ENCODE measurements around the gene PLA2G4F.
A peak's percentile ranks its signal among the peaks of the same experiment; 100 is the strongest.

Gene PLA2G4F

DNA sequence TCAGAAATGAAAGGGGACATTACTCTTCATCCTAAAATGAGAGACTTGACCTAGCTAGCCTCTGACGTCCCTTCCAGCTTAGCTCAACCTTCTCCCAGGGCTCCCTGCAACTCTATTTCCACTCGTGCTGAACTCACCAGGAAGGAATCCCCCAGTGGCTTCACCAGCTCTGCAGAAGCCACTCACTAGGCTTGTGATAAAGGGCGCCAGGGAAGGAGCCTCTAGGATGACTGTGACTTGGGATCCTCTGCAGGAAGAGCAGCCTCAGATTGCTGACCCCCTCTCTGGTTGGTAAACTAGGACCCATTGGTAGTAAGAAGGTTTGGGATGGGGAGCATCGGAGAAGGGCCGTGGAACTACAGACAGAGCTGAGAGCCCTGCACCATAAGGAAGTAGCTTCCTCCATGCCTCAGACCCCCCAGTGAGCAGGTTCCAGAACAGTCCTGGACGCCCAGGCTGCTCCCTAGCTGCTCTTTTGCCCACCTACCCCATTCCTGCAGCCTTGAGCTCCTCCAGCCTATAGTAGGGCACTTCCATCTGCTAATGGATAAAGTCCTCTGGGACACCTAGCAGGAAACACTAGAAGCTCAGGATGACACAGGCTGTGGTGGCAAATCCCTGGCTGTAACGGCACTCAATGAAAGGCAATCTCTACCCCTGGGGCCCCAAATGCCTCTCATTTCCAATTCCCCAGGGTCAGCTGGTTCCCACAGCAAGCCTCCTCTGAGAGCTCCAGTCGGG, 26.0 kb downstream of the PLA2G4F start:
- no peak for DNase-seq

DNA sequence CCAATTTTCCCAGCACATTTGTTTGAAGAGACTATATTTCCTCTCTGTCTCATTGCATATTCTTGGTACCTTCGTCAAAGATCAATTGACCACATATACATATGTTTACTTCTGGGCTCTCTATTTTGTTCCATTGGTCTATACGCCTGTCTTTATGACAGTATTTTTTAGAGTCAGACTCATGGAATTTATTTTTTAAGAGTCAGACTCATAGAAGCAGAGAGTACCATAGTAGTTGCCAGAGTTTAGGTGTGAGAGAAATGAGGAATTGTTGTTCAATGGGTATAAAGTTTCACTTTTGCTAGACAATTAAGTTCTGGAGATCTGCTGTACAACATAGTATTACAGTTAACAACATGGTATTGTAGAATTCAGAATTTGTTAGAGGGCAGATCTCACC, 27.1 kb downstream of the PLA2G4F start:
- DNase-seq, result no peak

DNA sequence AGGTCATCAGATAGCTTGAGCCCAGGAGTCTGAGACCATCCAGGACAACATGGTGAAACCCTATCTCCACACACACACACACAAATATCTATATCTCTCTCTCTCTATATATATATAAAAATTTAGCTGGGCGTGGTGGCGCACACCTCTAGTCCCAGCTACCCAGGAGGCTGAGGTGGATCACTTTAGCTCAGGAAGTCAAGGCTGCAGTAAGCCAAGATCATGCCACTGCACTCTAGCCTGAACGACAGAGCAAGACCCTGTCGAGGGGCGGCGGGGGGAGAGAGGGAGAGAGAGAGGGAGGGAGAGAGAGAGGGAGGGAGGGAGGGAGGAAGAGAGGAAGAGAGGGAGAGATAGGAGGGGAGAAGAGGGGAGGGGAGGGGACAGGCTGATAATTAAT, 28.0 kb downstream of the PLA2G4F start:
- DNase-seq, result no peak

DNA sequence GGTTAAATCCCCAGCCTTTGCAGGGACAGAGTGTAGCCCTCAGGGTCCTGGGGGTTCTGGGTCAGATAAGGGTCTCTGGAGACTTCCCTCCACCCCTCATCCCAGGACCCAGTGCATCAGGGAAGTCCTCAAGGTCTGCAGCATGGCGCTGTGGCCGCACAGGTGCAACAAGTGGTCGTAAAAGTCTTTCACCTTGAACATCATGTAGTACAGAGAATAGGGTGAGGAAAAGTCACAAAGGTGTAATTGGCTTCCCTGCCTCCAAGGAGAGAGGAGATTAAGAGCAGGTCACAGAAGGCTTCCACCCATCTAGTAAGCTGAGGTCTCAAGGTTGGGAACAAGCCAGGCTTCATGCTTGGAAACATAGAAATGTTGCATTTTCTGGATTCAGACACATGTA, 32.9 kb downstream of the PLA2G4F start:
- DNase-seq, result no peak

DNA sequence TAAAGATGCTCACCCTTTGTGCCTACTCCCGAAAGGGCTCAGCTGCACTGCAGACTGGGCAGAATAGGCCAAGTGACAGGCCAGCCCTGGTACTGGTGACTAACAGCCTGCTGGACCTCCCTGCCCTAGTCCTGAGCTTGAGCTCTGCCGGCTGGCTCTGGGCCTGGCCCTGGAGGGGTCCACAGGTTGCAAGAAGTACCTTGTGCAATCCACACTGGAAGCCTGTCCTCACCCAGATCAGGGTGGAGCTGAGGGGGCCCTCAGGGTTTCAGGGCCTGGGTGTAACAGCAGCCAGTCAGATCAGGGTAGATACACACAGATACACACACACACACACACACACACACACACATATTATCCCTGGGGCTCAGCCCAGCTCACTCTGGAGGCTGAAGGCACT, 34.8 kb downstream of the PLA2G4F start:
- no peak for DNase-seq

DNA sequence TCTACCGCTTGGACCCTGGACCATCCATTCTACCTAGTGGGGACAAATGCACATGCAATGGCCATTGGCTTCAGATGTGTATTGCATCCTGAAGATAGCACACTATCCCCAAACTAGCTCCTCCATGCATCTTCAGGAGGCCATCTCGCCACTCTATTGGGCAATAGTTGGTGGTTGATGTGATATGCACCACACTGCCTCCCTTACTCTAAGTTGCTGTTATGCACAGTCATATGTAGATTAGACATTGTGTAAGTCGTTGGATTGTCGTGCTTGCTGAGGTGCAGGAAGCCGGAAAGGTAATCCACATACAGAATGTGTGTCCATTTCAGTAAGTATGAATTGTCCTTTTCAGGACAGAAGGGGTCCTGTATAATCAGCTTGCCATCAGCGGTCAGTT, 35.4 kb downstream of the PLA2G4F start:
- no peak for DNase-seq

DNA sequence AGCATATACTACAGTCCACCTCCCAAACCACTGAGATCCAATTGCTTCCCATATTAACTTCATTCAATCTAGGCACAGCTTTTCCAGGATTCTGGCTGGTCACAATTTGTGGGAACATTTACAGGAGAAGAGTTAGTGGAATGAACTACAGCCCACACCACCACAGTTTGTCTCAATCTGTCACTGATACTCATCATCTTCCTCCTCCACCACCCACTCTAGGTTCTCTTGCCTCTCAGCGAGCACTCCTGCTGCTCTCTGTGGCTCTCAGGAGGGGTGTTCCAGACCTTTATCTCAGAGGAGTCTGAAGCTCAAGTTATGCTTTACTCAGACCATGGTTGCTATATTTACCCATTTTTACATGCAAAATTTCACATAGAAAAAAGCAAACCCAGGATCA, 36.2 kb downstream of the PLA2G4F start:
- DNase-seq, result no peak

DNA sequence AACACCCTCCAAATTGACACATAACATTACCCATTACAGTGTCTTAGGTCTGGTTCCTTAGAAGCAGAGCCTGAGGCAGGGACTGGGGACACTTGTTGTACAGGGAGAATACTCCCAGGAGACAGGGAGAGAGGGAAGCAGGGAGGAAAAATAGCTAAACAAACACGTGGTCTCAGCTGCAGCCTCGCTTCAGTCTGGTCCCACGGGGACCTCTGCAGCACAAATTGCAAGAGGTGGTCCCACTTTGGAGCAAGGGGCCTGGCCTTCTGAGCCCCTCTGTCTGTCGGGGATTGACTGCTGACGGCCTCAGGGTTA, 37.0 kb downstream of the PLA2G4F start:
- no peak for DNase-seq

DNA sequence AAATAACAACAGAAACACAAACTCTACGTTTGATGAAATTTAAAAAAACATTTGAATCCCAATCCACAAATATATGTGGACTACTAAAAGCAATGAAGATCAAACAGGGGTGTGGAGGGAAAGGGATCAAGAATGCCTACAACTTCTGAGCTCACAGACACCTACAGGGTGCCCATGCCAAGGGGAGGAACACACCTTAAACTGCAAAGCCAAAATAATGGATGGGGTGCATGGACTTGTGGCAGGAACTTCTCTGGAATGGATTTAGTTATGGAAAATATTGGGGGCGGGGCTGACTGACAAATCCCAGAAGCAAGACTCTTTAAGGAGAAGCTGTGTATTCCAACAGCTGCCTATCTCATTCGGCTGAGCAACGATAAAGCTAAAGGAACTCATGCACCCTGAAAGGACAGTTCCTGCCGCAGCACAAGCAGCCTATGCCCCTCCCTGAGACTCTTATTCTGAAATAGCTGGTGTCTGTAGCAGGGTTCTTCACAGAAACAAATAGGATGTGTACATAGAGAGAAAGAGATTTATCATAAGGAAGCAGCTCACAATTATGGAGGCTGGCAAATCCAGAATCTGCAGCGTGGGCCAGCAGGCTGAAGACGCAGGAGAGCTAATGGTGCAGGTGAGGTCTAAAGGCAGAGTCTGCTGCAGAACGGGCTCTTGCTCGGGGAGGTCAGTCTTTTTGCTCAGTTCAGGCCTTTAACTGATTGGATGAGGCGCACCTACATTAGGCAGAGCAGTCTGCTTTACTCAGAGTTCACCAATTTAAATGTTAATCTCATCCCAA, 37.6 kb downstream of the PLA2G4F start:
- peak; percentile 3 for DNase-seq

DNA sequence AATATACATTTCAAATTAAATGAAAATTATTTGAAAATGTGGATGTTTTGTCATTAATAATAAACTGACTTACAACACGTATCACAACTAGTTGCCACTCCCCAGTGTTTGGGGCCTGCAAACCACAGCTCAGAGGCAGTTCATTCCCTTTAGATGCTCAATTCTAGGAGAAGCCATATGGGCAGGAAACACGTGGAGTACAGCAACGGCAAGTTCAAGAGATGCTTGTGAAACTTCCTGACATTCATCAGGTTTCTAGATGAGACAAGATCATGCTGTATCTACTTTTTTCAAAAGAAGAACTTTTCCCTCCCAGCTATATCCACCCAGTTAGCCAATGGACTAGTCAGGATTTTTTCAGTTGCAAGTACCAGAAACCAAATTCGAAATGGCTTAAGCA, 44.5 kb downstream of the PLA2G4F start:
- DNase-seq, result no peak

DNA sequence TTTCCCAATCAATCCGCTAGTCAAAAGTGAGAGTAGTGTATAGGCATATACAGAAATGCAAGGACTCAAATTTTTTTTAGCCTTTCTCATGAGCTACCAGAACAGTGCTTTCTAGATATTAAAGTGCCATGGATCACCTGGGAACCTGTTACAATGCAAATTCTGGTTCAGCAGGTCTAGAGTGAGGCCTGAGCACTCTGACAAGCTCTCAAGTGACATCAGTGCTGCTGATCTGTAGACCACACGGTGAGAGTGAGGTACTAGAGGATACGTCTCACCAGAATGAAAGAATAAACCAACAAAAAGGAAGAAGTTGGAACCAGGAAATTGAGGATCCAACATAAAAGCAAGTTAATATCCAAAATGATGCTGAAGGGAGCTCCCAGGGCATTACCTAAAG, 46.1 kb downstream of the PLA2G4F start:
- no peak for DNase-seq

DNA sequence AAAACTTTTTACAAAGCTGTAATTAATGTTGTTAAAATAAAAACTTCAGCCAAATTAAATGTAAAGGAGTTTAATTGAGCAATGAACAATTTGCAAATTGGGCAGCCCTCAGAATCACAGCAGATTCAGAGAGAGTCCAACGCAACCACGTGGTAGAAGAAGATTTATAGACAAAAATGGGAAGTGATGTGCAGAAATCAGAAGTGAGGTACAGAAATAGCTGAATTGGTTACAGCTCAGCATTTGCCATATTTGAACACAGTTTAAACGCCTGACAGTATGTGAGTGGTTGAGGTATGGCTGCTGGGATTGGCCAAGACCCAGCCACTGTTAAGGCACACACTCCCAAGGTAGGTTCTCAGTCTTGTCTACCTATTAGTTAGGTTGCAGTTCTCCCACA, 47.6 kb downstream of the PLA2G4F start:
- no peak for DNase-seq

DNA sequence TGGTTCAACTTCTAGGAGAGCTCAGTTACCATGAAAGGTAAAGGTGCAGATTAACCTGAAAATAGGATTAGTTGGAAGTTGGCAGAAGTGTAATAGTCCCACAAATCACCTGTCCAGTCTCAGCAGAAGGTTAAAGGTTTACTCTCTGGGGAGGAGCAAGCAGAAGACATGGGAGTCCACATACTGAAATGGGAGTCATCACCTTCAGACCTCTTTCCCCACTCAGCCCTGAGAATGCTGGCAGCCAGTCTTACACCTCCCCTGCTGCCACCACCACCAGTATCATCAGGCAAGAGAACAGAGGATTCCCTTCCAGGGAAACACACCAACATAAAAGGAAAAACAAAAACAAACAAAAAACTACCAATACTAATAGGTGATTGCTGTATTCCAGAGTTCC, 48.2 kb downstream of the PLA2G4F start:
- no peak for DNase-seq

DNA sequence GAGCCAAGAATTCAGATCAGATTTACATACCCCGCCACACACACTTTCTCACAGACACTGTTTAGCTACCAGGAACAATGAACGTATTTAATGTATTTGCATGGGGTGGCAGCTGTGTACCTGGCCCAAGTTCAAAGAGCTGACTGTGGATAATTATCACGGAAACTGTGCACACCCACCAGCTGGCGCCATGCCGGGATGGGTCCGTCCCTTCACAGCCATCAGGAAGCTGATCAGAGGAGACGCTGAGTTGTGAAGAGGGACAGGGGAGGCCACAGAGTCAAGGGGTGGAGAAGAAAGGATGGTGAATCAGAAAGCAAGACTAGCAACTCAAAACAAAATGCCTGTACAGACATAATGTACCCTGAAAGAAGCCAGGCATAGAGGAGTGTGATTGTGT, 49.0 kb downstream of the PLA2G4F start:
- peak; percentile 42 for DNase-seq

DNA sequence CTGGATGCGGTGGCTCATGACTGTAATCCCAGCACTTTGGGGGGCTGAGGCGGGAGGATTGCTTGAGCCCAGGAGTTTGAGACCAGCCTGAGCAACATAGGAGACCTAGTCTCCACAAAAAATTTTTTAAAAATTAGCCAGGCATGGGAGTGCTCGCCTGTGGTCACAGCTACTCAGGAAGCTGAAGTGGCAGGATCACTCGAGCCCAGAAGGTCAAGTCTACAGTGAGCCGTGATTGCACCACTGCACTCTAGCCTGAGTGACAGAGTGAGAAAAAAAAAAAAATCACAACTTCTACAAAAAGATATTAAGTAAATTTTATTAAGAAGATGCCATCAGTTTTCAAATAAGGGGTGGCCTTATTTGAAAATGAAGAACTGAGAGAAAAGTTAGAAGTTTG, 50.1 kb downstream of the PLA2G4F start:
- no peak for DNase-seq

DNA sequence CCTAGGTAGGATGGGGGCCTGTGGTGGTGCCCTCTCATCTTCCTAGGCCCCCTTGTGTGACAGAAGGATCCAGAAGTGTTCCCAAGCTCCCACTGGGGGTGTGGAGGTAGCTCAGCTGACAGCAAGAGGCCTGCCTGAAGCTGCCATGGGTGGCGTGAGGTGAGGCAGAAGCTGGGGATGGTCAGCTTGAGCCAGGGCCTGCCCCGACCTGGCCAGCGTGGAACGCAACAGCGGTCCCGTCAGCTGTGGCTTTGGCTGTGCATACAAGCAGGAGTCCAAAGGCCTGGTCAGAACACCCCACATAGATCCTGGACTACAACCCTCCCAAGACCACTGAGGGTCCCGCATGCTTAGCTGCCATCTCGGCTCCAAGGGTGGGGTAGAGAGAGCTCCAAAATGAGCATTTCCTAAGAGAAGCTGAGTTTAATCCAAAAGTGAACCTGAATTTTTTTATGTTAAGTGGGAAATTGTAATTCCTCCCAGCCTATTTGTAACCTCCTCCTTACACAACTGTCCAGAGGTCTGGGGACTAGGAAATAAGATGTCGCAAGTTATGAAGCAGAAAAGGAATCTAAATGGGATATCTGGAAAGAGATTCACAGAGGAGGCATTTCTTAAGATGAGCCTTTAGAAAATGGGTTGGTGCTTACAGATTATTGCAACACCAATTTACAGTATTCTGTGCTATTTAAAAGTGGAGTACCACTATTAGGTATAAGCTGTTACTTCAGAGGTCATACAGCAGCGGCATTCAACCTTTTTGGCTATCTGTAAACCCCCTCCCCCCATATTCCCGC, 52.1 kb downstream of the PLA2G4F start:
- DNase-seq, result no peak

DNA sequence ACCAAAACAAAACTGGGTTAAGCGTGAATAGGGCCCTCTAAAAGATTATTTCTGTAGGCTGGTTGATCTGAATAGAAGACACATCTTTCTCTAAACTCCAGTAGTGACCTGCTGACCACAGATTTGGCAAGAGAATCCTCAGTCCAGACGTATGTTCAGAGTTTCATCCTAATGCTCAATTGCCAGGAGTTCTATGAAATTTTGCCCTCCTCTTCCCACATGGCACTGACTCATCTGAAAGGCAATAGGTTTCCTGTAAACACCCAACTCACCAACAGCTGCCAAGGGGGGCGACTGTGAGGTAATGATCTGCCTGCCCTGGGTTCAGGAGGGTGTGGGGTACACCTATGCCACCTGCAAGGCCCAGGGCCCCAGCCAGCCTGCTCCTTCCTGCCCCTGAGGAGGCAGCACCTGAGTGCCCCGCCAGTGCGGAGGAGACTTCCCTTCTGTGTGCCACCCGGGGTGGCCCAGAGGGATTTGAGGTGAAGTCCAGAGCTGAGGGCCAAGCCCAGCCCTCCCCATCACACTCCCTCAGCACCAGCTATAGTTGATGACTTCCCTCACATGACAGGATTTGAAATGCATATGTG, 53.7 kb downstream of the PLA2G4F start:
- DNase-seq, result no peak

DNA sequence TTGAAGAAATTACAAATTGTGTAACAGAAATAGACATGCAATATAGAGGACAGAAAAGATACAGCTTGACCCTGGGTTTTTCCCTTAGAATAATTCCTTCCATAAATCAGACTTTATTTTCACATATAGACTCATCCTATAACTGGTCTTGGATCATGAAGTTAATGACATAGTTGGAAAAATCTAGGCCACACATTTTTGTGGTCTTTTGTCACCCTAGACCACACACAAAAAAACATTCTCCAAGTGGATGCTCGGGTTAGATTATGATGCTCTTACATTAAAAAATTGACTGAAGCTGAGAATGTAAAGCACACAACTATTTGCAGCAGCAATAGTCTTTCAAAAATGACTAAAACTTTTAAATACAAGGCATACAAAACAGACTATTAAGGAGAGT, 54.6 kb downstream of the PLA2G4F start:
- DNase-seq, result no peak

DNA sequence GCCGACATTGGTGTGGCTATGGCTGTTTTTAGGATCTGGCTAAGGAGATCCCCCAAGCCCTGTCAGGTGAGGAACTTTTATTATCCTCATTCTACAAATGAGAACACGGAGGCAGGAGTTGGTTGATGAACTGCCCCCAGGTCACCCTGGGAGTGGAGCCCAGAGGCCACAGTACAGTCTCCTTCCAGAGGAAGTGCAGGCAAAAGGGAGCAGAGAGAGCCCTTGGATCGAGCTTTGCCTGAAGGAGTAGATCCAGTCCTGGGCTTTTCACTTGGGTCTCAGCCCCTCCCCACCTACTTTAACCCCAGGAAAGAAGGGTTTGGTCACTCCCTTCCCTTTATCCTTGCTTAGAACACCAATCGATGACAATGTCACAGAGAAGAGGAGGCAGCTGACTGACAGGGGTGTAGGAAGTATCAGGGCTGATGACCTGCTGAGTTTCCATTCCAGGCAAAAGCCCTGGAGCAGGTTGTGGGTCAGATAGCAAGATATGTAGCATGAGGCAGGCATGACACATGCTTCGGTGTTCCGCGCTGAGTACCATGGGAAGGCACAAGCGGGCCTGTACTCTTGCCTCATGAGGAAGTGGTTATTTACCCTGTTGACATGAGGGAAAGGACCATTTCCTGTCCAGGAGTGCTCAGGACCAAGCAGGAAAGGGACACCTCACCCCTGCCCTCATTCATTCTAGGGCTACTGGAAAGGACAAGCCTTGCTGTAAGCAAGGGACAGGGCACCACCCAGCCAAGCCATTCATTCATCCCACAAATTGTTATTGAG, 56.2 kb downstream of the PLA2G4F start:
- DNase-seq, result no peak

DNA sequence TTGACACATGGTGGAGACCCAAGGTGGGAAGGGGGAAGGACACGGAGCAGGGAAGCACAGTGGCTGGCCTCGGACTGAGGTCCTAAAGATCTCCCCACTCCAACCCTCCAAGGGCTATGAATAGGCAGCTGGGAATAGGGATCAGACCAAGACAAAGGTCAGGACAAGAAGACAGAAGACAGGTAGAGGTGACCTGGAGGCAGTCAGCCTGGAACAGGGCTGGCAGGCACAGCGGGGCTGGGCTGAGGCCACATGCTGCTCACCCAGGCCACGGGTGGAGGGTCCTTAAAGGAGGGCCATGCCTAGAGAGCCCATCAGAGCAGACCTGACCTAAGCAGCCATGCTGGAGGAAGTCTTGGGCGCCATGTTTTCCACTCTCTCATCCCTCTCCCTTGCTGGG, 59.4 kb downstream of the PLA2G4F start:
- no peak for DNase-seq

DNA sequence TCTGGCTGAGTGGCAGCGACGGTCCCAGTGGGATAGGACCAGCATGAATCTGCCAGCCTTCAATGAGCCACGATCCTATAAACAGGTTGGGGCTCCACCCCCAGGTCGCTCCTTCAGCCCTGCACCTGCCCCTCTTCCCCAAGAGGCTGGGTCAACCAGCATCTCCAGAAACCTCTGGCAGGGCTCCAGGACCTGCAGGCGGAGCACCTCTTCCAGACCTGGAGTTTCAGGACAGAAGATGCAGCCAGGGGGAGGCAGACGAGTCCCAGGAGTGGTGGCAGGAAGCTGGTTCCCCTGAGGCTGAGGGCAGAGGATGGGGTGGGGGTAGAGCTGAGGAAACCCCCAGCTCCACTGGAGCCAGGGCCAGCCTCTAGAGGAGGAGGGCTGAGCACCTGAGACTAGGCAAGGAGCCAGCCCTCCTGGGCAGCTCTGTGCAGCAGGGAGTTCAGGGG, 61.9 kb downstream of the PLA2G4F start, which contains the start of gene PLA2G4D:
Gene PLA2G4D, minus strand, starts transcription at position 51 of the 452 bp plus-strand sequence. CDS start 103 bp downstream, outside the sequence.
- DNase-seq, result no peak

DNA sequence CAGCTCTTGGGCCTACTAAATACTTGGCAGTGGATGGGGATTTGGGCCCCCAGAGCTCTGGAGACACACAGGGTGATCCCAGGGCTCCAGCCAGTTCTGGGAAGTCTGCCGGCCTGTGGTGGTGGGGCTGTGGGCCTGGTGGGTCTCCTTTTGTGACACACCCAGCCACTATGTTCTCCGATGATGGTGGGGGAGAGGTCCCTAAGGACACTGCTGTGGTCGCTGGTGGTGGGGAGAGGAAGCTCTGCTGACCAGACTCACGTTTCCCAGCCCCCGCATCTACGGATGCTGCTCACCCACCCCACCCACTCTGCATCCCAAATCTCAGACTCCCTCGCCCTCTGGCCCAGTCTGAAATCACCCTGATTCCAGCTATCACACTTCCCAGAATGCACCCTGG, 62.5 kb downstream of the PLA2G4F start:
- no peak for DNase-seq
